Activated T-cell treated with anti-CD3 and anti-CD28 coated beads for 48 hours (primary cell): ENCODE measurements around the gene PTPRH.
"Not testable (repeated sequence)": the region's sequence is repeated elsewhere in the genome, so short reads cannot be mapped to it uniquely, and the experiment has no call there.

Experiments
- DNase-seq: peaks from one replicate; pipeline ENCODE4 v3.0.0-alpha.2; 2020; ENCODE audit warnings: low read depth

PTPRH gene

GRCh38 chr19:55225415-55225958 is 16.2 kb upstream of the PTPRH start:
- no peak for DNase-seq

- DNase-seq = not testable (repeated sequence)
Observed at GRCh38 chr19:55224679-55225414, 15.5 kb upstream of the PTPRH start.

GRCh38 chr19:55224038-55224665 is 14.9 kb upstream of the PTPRH start:
- no peak for DNase-seq

- no peak for DNase-seq
Observed at GRCh38 chr19:55223291-55224037, 14.2 kb upstream of the PTPRH start.

GRCh38 chr19:55220525-55220924 is 11.2 kb upstream of the PTPRH start:
- DNase-seq = no peak

GRCh38 chr19:55216461-55217198 is 7.3 kb upstream of the PTPRH start:
- peak; percentile 57 for DNase-seq

GRCh38 chr19:55213547-55213946 is 4.2 kb upstream of the PTPRH start:
- no peak for DNase-seq

- DNase-seq = peak; percentile 48
Observed at GRCh38 chr19:55212447-55212846, 3.1 kb upstream of the PTPRH start.

- DNase-seq = no peak
Observed at GRCh38 chr19:55209693-55210472, 582 bp upstream of the PTPRH start.

- peak; percentile 56 for DNase-seq
Observed at GRCh38 chr19:55206664-55207500, 2.4 kb downstream of the PTPRH start.

GRCh38 chr19:55202199-55202598 is 7.1 kb downstream of the PTPRH start:
- not testable (repeated sequence) for DNase-seq

- DNase-seq = no peak
Observed at GRCh38 chr19:55199620-55200204, 9.6 kb downstream of the PTPRH start.

- no peak for DNase-seq
Observed at GRCh38 chr19:55198651-55199050, 10.7 kb downstream of the PTPRH start.

GRCh38 chr19:55197528-55197927 is 11.8 kb downstream of the PTPRH start:
- DNase-seq = no peak

GRCh38 chr19:55196803-55197202 is 12.5 kb downstream of the PTPRH start:
- DNase-seq = no peak

GRCh38 chr19:55193481-55193880 is 15.8 kb downstream of the PTPRH start:
- DNase-seq = no peak

GRCh38 chr19:55189403-55189835 is 19.9 kb downstream of the PTPRH start:
- no peak for DNase-seq

- DNase-seq = no peak
Observed at GRCh38 chr19:55188625-55189024, 20.7 kb downstream of the PTPRH start.

- no peak for DNase-seq
Observed at GRCh38 chr19:55186080-55186479, 23.2 kb downstream of the PTPRH start.

GRCh38 chr19:55181740-55182139 is 27.6 kb downstream of the PTPRH start:
- DNase-seq = no peak
